A549 (cell line): ENCODE data around the gene GAL. TPM values are rescaled to one million over a fixed set of nuclear protein-coding genes. Genes with fewer than 3 reads are reported as not detected.

Source experiments
- ATAC-seq, 2 experiments: fragments of 200-7000 bp in 1 of 2; fragments of >200 bp in 1 of 2; cut with Nextera tagmentation in 1 of 2; cut with Tn5 transposase in 1 of 2; 3 replicates each; pipeline versions ENCODE4 v1.8.0 to v1.9.1; 2018 to 2020; ENCODE audit warnings: mild to moderate bottlenecking in 1 of 2, moderate library complexity in 1 of 2
- CTCF ChIA-PET: fragments of 300-600 bp; sonication (Branson Sonifier 250); formaldehyde crosslinking; extraction: SDS; loops from one replicate; lab custom pipeline; 2021; ENCODE audit warnings: antibody characterized with exemption, inconsistent platforms; lab: Yijun Ruan, JAX
- POLR2A ChIA-PET: fragments of 350-600 bp; formaldehyde crosslinking; extraction: SDS; loops from one replicate; lab custom pipeline; 2021; ENCODE audit warnings: antibody characterized with exemption, inconsistent platforms; lab: Yijun Ruan, JAX
- DNase-seq, 2 experiments: peaks; one replicate each; pipeline versions ENCODE4 v3.0.0 to v3.0.0-alpha.2; 2011 to 2016; ENCODE audit warnings: low read depth in 1 of 2, low spot score in 1 of 2
- FAIRE-seq: peaks from 2 replicates; lab custom pipeline; 2011; peaks lifted over from hg19 to GRCh38; lab: Jason Lieb, UNC
- H3K27ac ChIP-seq, 2 experiments: fragments of >200 bp; sonication (Bioruptor Twin); formaldehyde crosslinking; 3 replicates each; pipeline ENCODE4 v1.5.1; 2016 to 2017
- H3K4me1 ChIP-seq: fragments of >200 bp; sonication (Bioruptor Twin); formaldehyde crosslinking; 3 replicates; pipeline ENCODE4 v1.6.1; 2016
- H3K4me2 ChIP-seq: fragments of >200 bp; sonication (Bioruptor Twin); formaldehyde crosslinking; 3 replicates; pipeline ENCODE4 v1.6.1; 2016
- H3K4me3 ChIP-seq: fragments of >200 bp; sonication (Bioruptor Twin); formaldehyde crosslinking; 3 replicates; pipeline ENCODE4 v1.5.1; 2016
- H3K9me3 ChIP-seq: fragments of >200 bp; sonication (Bioruptor Twin); formaldehyde crosslinking; 3 replicates; pipeline ENCODE4 v1.6.1; 2016
- ATOH8 ChIP-seq: fragments of 250-450 bp; sonication (Bioruptor Pico); IDR thresholded peaks from 2 replicates; pipeline ENCODE4 v1.5.0; 2020; ENCODE audit warnings: low read depth, mild to moderate bottlenecking, moderate library complexity
- CBX8 ChIP-seq: fragments of 200-600 bp; sonication (generic); IDR thresholded peaks from 2 replicates; pipeline ENCODE4 v1.6.1; 2016
- CHD4 ChIP-seq: fragments of 200-600 bp; sonication (generic); IDR thresholded peaks from 2 replicates; pipeline ENCODE4 v1.6.1; 2016; ENCODE audit warnings: antibody characterized with exemption, mild to moderate bottlenecking, borderline replicate concordance
- CTCF ChIP-seq: fragments of >200 bp; sonication (Bioruptor Twin); formaldehyde crosslinking; IDR thresholded peaks from 3 replicates; pipeline ENCODE4 v1.5.1; 2016
- E2F6 ChIP-seq: IDR thresholded peaks from 2 replicates; pipeline ENCODE4 v1.6.1; 2012; ENCODE audit warnings: low read depth, borderline replicate concordance
- EHMT2 ChIP-seq: fragments of 200-600 bp; sonication (generic); IDR thresholded peaks from 2 replicates; pipeline ENCODE4 v1.6.1; 2016; ENCODE audit warnings: antibody characterized with exemption, low read depth, mild to moderate bottlenecking, moderate library complexity
- ELK1 ChIP-seq: fragments of 150-350 bp; IDR thresholded peaks from 2 replicates; pipeline ENCODE4 v1.6.1; 2014; ENCODE audit warnings: low read depth, mild to moderate bottlenecking, low read length
- GATA3 ChIP-seq: IDR thresholded peaks from 2 replicates; pipeline ENCODE4 v1.6.1; 2012; ENCODE audit warnings: borderline replicate concordance
- HDAC2 ChIP-seq: fragments of 200-600 bp; sonication (generic); IDR thresholded peaks from 2 replicates; pipeline ENCODE4 v1.6.1; 2016
- HMGXB4 ChIP-seq: fragments of 250-450 bp; sonication (Bioruptor Pico); IDR thresholded peaks from 2 replicates; pipeline ENCODE4 v1.5.0; 2021; ENCODE audit warnings: mild to moderate bottlenecking, moderate library complexity, borderline replicate concordance
- HOXB5 ChIP-seq: fragments of 250-450 bp; sonication (Bioruptor Pico); IDR thresholded peaks from 2 replicates; pipeline ENCODE4 v1.5.0; 2020; ENCODE audit warnings: mild to moderate bottlenecking, moderate library complexity
- JUNB ChIP-seq: fragments of >200 bp; sonication (Bioruptor Twin); formaldehyde crosslinking; IDR thresholded peaks from 2 replicates; pipeline ENCODE4 v1.6.1; 2016
- KDM1A ChIP-seq: fragments of 200-600 bp; sonication (generic); IDR thresholded peaks from 2 replicates; pipeline ENCODE4 v1.6.1; 2016; ENCODE audit warnings: low read depth, mild to moderate bottlenecking
- NFE2L2 ChIP-seq: fragments of 150-350 bp; conservative IDR thresholded peaks from 2 replicates; pipeline ENCODE4 v1.6.1; 2014; ENCODE audit warnings: low read length
- PBX3 ChIP-seq: IDR thresholded peaks from 2 replicates; pipeline ENCODE4 v1.6.1; 2012
- PHF8 ChIP-seq: fragments of 200-600 bp; sonication (generic); IDR thresholded peaks from 2 replicates; pipeline ENCODE4 v1.6.1; 2016; ENCODE audit warnings: low read depth, mild to moderate bottlenecking, antibody characterized with exemption, moderate library complexity, borderline replicate concordance
- RCOR1 ChIP-seq: fragments of 150-350 bp; IDR thresholded peaks from 2 replicates; pipeline ENCODE4 v1.6.1; 2014; ENCODE audit warnings: antibody characterized with exemption, low read length, low read depth
- SMC3 ChIP-seq: fragments of >200 bp; sonication (Bioruptor Twin); formaldehyde crosslinking; IDR thresholded peaks from 3 replicates; pipeline ENCODE4 v1.6.1; 2018; ENCODE audit warnings: inconsistent platforms
- ZFP36 ChIP-seq: fragments of 450-650 bp; IDR thresholded peaks from 2 replicates; pipeline ENCODE4 v1.6.1; 2014; ENCODE audit warnings: borderline replicate concordance; ENCODE audit not compliant: partially characterized antibody
- ZSCAN20 ChIP-seq: fragments of 250-450 bp; sonication (Bioruptor Pico); IDR thresholded peaks from 2 replicates; pipeline ENCODE4 v1.8.0; 2022; ENCODE audit warnings: mild to moderate bottlenecking, moderate library complexity
- WGBS: methylation state at CpG from one replicate; pipeline ENCODE4 v1.1.6; 2017; ENCODE audit errors: missing lambda C conversion rate; 5-methylcytosine and 5-hydroxymethylcytosine counted together
- polyA plus RNA-seq, 4 experiments: library from polyadenylated mRNA; depleted of rRNA in 3 of 4; stranded (reverse); fragments of >200 nt; fragmentation: RNase III in 1 of 4; extraction: RNeasy Plus Mini Kit Qiagen cat#74134 plus additional on column Dnase treatment in 1 of 4; gene quantifications; 2 replicates in 3 of 4; 3 replicates in 1 of 4; pipeline ENCODE4 v1.2.3, GENCODE V29; 2011 to 2017

Gene GAL
- polyA plus RNA-seq, 2 of the 4 experiments (the other 2 are of a cell fraction) = 2.2 to 8.6 TPM

GRCh38 chr11:68692115-68692514 is 7.8 kb downstream of the GAL start:
- WGBS = 76% methylated on average over 10 of the region's 10 CpGs
- no peak overlapping the region for H3K4me3 ChIP-seq
- no peak overlapping the region for H3K27ac ChIP-seq
- ATAC-seq = no peak; a peak in 1 of 6 replicates
- no peak for FAIRE-seq
- TF ChIP-seq ATOH8 (CRISPR knock-in tag) (no peak), EHMT2 (no peak), CBX8 (no peak), KDM1A (no peak), GATA3 (no peak), RCOR1 (no peak), PBX3 (no peak), ELK1 (no peak), CTCF (no peak), CHD4 (no peak), ZSCAN20 (CRISPR knock-in tag) (no peak), HMGXB4 (CRISPR knock-in tag) (no peak), E2F6 (no peak), SMC3 (no peak), HDAC2 (no peak), PHF8 (no peak), NFE2L2 (no peak), ZFP36 (no peak), JUNB (no peak), HOXB5 (CRISPR knock-in tag) (no peak)
- DNase-seq = no peak
- ChIA-PET POLR2A (no interaction called here), CTCF (interaction anchor here (0.6 to 1.5 kb wide), 3 partner anchors 12 to 77 kb away, joined by 3 to 6 read pairs (median 3); no protein-coding TSS in a partner anchor)
- H3K4me1 ChIP-seq = no peaks in the 10 kb centered on the region
- H3K9me3 ChIP-seq = peaks cover 7% of the 10 kb centered on the region; the same call in 1 of the 3 replicates
- H3K4me2 ChIP-seq = no peak overlapping the region
